NCI-H2227 treated with DMSO at 0.1 percent for 48 hours (cell line): ENCODE measurements around the gene TXNL4B.

Experiments used
- DNase-seq: peaks from one replicate; lab custom pipeline; 2025; lab: John Stamatoyannopoulos, UW

TXNL4B gene

DNA sequence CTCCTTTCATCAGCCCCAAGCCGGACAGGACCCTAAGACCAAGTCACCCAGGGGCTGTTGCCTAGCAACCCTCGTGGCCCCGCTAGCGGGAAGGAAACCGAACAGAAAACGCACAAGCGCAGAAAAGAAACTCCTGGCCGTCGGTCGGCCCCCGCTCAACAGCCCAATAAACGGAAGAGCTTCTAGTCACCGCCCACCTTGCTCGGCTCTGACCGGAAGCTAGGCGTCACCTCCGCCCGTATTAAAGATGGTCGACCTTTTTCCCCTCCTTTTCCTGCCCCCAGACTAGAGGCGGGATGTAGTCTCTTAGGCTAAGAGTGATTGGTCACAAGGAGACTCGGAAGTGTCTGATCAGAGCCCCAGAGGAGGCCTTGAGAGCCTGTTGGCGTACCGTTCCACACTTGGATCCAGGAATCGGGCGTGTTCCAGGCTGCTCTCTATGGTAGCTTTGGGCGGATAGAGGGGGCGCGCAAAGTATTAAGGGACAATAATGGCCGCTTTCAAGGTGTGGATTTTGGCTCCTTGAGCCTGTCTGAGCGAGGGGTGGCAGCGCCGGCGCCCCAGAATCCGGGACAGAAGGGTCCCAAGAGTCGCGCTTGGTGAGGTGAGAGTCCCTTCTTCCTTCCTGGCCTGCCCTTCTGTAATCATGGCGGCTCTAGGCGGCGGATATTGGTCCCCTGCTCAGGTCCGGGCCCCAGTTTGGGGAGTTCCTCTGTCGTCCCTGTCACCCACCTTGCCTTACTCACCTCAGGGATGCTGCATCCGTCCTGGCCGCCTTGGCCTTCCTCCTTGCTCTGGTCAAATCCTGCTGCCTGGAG, at the start of gene TXNL4B, which contains the start of gene DHX38:
Gene TXNL4B (minus strand): TSS at position 173 of the 818 bp plus-strand sequence. CDS start 2,871 bp downstream, outside the sequence.
Gene DHX38 (plus strand): TSS at position 400 of the 818 bp plus-strand sequence. CDS start 2,311 bp downstream, outside the sequence.
- DNase-seq, result peak; percentile 93

DNA sequence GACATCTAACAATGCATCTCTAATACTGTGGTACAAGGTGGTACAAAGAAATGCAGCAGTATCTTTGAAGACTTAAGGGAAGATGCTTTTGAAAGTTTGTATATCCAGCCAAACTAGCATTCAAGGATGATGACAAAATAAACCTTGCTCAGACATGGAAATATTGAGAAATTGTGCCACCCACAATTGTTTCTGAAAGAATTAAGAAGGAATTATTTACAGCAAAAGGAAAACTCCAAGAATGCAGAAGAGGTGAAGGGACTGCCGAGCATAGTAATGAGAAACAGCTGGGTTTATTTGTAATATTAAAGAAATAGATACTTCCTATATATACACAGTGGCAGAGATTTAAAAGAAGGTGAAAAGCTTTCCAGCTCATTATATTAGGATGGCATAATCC, 49.1 kb upstream of the TXNL4B start:
- DNase-seq, result no peak

DNA sequence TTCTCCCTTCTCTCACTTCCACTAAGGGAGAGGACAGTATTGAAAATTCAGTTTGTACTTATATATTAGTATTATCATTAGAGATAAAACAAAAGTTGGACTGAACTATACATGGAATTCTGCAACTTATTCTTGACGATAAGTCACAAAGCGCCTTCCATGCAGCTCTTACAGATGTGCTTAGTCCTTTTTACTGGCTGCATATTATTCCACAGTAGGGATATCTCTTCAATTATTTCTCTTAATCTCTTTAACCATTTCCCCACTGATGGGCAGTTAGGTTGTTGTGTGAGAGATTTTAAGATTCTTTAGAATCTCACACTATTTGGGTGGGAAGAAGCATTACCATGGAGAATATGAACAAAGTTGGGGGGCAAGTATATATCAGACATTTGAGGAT, 46.5 kb upstream of the TXNL4B start:
- DNase-seq, result no peak

DNA sequence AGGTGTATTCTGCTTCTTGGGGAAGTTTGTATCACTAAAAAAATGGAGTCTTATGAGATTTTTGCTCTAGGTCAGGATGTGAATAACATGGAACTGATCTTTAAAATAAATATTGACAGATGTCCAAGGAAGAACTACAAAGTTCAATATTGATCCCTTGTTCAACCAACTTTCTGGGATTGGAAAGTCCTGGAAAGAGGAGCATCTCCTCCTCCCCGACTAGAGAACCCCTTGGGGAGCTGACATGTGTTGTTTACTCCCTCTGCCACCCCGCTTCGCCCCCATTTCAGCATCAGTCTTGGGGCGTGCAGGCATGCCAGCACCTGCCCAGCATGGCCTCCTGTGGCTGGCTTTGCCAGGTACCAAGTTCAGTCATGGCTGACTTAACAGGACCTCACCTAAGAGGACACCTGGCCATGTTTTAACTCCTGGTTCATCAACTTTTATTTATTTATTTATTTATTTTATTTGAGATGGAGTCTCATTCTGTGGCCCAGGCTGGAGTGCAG, 44.7 kb upstream of the TXNL4B start:
- DNase-seq, result no peak

DNA sequence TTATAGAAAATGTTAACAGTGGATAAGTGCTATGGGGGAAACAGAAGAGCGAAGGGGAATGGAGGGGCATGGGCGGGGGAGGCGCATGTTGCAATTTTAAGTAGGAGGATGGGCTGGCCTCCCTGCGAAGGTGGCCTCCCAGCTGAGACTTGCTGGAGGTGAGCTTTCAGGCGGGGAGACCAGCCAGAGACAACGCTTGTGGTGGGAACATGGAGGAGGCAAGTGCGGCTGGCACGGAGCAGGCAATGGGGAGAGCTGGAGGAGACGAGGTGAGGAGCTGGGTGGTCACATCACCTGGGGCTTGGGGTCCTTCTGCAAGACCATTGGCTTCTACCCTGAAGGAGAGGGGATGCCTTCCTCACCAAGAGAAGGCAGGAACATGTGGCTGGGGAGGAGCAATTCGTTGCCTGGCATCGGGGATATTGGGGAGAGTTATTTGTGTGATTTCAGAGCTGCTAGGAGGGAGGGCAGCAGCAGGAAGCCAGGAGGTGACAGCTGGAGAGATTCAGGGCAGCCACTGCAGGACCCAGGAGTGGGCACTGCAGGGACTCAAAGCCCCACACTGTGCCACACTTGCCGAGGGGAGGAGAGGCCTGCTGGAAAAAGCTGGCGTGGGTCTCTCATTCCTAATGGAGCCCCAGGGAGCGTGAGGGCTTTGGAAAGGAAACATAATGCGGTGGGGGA, 44.1 kb upstream of the TXNL4B start:
- no peak for DNase-seq

DNA sequence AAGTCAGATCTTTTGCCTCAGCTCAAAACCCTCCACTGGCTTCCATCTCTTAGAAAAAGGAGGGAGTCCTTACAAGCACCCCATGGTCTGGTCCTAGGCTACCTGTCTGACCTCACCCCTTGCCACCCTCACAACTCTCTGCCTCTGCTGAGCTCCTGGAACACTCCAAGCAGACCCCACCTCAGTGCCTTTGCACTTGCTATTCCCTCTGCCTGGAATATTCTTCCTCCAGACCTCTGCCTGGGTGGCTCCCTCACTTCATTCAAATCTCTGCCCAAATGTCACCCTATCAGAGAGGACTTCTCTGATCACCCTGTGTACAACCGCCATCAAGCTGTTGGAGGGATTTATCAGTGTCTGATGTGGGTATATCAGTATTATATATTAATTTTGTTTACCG, 41.1 kb upstream of the TXNL4B start:
- no peak for DNase-seq

DNA sequence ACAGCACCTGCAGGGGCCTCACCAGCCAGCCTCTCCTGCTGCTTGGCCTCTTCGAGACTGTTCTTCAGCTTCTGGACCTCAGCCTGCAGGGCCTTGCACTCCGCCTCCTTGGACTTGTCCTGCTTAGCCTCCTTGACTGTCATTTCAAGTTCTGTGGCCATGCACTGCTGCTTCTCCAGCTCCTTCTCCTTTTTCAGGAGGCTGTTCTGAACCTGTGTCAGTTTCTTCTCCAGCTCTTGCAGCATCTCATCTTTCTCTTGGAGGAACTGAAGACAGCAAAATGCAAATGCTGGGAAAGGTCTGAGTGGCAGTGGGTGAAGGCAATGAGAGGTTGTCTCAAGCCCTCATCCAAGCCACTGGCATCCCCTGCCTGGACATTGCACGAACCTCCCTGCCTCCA, 39.3 kb upstream of the TXNL4B start:
- DNase-seq, result no peak

DNA sequence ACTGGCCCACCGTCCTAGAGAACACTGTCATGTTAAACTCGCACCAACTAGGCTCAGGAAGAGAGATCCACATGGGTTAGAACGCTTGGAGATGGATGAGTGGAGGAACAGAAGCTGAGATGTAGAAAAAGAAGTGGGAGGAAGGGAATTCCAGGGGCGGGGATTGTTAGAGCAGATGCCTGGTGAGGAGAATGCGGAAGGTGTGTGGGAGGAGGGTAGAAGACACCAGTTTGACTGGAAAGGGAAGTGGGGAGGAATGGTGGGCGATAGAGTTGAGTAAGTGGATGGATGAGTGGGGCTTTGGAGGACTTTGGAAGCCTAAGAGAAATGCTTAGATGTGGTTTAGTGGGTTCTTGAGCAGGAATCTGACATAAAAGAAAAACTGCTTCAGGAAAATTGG, 37.6 kb upstream of the TXNL4B start:
- DNase-seq, result no peak

DNA sequence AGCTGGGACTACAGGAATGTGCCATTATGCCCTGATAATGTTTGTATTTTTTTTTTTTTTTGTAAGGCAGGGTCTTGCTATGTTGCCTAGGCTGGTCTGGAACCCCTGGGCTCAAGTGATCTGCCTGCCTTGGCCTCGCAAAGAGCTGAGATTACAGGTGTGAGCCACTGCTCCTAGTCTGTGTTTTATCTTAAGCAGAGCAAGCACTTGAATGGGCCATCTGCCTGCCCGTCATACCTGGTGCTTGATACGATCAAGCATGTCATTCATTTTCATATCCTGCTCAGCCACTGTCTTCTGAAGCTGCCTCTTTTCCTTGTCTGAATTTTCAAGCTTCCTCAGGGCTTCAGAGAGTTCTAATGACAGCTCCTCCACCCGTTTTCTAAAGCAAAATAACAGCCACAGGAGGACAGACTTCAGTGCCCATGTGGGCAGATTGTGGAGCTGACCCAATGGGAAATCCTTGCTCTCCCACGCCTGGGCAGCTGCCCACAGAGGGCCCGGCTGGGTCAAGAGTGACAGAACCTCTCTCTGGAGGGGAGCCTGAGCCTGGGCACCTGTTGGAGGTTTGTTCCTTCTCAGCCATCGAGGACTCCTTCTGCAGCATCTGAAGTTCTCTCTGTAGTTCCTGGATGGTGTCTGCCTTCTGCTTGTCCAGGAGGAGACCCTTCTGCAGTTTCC, 36.7 kb upstream of the TXNL4B start:
- no peak for DNase-seq

DNA sequence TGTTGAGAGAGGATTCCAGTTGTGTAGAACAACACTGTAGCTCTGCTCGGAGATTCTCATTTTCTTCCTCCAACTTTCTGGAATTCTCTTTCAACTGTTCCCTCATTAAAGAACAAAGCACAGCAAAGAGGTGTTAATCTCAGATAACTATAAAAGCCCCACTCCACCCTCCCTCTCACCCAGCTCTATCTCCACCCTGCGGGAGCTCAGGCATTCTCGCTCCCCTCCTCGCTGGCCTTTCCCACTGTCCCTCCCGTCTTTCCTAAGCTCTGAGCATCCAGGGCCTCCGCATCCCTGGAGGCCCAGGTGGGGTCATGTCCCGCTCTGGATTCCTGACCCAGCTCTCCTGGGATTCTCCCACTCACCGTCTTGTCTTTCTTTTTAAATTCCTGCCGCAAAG, 35.3 kb upstream of the TXNL4B start:
- no peak for DNase-seq

DNA sequence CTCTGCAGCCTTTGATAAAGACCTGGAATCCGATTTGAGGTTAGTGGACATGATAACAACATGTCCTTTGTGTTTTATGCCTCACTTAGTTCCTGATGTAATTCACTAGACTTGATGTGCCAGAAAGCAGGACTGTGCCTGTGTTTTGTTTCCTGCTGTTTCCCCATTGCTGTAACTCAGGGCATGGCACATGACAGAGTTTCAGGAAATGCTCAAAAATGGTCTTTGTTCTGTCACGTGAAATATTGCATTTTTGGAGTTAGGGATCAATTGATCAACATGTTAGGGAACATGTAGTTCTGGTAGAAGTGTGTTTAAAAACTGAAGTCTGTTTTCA, 33.0 kb upstream of the TXNL4B start:
- DNase-seq, result no peak

DNA sequence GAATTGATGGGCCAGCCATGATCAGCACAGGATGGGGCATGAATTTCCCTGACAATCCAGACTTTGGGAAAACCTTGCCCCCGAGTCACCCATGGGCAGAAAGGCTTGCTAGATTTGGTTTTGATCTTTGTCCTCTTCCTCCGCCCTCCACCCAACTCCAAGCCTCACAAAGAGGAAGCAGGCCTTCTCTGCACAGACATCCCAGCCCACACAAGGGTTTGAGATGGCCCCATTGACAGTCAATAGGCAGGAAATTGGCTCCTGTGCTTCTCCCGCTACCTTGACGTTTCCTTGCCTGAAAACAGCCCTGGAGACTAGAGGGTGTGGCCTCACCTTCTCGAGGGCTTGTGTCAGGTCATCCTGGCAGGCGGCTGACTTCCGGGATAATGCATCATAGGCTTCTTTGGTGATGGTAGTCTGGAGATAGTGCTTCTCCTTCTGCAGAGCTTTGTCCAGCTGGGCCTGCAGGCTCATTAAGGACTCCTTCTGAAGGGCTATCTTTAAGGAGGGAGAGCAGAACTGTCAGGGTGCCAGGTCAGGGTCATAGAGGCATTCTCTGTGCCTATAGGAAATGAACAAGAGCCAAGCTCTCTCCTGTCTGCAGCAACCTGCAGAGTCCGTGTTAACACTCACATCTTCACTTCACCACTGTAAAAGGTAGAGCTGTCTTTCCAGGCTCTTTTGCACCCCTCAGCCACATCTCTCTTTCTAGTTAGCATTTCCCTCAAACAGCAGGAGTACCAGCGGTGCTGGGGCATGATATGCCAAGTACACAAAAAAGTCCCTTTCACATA, 32.4 kb upstream of the TXNL4B start:
- DNase-seq, result no peak

DNA sequence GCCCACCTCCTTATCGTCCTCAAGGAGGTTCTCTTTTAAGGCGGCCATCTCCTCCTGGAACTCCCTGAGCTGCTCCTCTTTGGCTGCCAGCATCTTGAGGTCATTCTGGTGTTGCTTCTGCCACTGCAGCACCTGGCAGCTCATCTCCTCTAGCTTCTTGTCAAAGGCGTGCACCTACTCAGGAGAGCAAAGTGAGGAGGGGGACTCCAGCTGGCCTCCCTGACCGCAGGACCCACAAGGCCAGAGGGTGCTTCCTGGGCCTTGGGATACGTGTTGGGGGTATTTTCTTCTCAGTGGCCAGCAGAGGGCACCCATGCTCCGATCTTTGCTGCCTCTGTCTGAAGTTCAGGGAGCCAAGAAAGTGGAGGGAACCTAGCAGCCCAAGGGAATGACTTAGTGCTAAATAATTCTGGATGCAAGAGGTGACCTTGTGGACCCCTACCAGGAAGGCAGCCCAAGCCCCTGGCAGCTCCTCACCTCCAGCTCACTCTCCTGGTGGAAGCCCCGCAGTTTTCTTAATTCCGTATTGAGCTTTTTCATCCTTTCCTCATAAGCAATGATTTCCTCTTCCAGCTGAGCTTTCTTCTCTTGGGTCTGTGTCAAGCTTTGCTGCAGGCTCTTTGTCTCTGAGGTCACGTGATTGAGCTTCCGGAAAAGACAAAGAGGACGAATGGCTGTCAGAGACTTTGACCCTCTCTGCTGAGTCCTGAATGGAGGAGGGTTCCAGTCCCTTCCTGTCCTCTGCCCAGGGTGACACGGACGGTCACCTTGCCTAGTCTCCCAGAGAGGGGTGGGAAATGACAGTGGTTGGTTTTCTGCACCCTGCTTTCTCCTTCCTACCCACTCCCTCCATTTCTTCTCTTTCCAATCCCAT, 31.6 kb upstream of the TXNL4B start:
- DNase-seq, result peak; percentile 47

DNA sequence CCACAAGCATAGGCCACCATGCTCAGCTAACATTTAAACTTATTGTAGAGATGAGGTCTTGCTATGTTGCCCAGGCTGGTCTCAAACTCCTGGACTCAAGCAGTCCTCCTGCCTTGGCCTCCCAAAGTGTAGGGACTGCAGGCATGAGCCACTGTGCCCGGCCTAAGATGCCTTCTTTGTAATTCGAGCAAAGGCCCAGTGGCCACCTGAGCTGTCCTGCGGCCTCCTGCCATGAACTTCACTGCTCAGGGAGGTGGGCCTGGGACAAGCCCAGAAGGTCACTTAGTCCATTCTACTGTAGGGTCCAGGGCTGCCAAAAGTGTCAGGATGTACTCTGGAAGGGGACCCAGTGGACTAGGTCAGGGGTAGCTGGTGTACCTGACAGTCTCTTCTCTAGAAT, 30.7 kb upstream of the TXNL4B start:
- no peak for DNase-seq

DNA sequence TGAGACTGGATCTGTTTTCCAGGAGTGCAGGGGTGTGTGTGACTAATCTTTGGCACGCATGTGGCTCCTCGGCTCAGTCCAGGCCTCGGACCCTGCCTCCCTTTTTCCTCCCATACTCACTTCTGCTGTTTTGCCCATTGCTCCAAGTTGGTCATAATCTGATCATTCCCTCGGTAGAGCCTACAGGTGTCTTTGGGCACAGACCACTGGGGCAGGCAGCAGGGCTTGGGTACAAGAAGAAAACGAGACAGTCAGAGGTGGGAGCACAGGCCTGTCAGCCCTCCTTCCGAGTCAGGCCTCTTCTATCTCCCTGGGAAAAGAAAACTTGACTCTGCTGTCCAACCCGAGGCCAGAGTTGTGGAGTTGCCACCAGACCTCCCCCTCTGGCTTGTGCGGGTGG, 30.0 kb upstream of the TXNL4B start:
- no peak for DNase-seq

DNA sequence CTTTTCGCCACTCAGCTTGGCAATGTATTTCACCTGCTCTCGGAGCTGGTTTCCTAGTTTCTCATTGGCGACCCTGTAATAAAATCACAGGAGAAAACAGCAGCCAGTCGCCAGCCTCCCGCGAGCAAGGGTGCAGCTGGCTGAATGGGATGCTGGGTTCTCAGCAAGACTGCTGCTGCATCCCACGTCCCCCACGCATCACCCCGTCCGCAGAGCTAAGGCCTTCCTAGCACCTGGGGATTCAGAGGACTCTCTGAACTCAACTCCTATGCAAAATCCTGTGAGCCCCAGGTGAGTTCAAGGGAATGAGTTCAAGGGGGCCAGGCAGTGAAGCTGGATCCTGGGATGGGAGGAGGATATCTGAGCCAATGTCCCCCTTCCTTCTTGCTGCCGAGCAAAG, 29.5 kb upstream of the TXNL4B start:
- no peak for DNase-seq

DNA sequence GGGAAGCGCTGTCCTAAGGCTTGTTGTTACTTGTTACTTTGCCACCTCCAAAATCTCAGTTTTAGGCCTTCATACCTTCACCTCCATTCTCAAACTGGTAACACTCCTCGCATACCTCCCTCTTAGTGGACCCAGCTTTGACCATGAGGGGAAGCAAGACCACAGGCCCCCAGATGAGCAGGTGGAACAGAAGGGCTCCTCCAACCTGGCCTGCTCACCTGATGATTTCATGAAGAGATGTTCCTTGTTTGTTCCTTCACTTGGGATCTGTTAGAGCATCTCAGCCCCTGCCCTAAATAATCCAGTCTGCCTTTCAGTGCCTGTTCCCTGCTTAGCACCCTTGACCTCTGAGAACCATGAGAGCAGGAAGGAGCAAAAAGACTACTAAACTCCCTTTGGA, 28.9 kb upstream of the TXNL4B start:
- no peak for DNase-seq

DNA sequence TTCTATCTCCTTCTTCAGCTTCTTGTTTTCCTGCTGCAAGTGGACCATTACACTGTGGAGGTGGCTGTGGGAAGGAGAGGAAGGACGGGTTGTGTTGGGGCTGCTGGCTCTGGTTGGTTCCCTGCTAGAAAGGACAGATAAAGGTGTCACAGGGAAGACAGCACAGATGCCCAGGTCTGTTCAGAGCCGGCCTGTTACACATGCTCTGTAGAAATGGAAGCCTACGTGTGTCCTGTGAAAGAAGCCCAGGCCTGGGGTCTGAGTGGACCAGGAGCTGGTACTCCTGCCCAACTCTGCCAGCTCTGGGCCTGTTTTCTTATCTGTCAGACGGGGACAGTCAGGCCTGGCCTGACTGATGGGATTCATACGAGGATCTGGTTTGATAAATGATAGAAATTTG, 26.6 kb upstream of the TXNL4B start:
- DNase-seq, result no peak

DNA sequence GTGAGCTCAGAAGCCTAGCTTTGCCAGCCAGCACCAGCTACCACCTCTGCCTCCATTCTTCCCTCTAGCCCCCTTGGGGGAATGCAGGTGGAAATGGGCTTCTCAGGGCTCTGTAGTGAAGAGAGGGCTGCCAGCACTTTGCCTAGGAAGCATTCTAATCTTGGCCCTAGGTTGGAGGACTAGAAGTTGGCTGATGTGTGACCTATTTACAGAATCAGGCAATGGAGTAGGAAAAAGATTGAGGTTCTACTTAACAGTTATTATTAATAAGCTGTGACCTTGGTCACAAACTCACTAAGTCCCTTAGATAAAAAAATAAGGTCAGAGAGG, 20.2 kb upstream of the TXNL4B start:
- no peak for DNase-seq

DNA sequence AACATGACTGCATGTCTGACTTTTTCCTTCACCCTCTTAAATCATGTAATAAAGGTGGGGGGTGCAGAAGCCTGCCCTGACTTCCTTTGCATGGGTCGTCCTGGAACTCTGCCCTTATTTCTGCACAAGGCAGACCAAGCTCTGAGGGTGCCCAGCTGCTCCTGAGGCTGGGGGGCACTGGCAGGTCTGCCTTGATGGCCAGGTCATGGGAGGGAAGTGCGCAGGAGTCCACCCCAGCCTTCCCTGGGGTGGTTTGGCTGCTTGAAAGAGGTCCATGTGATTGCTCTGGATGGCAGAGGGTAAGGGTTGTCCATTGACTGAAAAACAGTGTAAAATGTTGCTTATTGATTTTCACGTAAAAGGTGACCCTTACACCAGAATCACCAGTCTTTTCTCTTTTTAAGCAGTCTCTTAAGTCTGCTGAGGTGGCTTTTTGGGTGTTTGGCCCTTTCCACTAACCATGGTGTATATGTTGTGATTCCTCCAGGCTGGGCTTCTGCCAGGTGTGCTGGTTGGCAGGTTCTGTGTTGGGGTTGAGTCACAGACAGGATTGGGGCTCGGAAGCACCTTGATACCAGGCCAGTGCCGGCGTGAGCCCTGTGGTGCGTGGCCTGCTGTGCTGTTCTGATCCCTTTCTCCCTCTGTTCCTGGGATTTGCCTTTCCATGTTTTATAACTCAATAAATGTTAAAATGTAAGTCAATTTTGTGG, 19.6 kb upstream of the TXNL4B start:
- DNase-seq, result no peak

DNA sequence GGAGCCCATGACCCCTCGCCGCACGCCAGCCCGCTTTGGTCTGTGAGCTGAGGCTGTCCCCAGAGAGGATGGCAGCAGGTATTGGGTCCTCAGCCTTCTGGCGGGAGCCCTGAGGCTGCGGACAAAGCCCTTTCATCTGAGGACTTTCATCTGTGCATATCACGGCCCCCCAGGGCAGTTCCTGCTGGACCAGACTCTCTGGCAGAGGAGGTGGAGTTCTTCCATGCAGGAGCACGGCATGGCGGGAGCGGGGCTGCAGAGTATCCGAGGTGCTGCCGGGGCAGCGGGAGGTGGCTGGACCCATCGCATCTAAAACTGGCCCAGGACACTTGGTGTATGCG, 19.0 kb upstream of the TXNL4B start:
- DNase-seq, result no peak
